Measurements from ENCODE around the gene TANGO2. TPM values are rescaled to one million over a fixed set of nuclear protein-coding genes. Genes with fewer than 3 reads are reported as not detected.
A peak's percentile ranks its signal among the peaks of the same experiment; 100 is the strongest.

Gene TANGO2
- total RNA-seq, 1 donor, result 43.8 TPM

- DNase-seq (ENCODE audit: insufficient read length, low spot score, missing footprints), result no peak
- Histone ChIP-seq H3K4me3 (ENCODE audit: insufficient read depth, low read length) (no peak overlapping the region), H2AFZ (ENCODE audit: low read length) (no peak overlapping the region), H3K4me1 (ENCODE audit: insufficient read depth, low read length) (no peaks in the 10 kb centered on the region), H3K27me3 (ENCODE audit: insufficient read depth, low read length) (no peaks in the 10 kb centered on the region), H4K20me1 (ENCODE audit: insufficient read depth, low read length) (no peaks in the 10 kb centered on the region), H3K4me2 (ENCODE audit: insufficient read depth, low read length) (no peak overlapping the region), H3K79me2 (ENCODE audit: insufficient read depth, low read length) (no peaks in the 10 kb centered on the region), H3K9me3 (ENCODE audit: low read depth, low read length) (no peaks in the 10 kb centered on the region), H3K36me3 (ENCODE audit: insufficient read depth, low read length) (peaks cover 4% of the 10 kb centered on the region), H3K27ac (ENCODE audit: low read depth, low read length) (no peak overlapping the region)
- no peak for TF ChIP-seq CTCF (IDR thresholded peaks at IDR 0.05; ENCODE audit: extremely low read depth, low read depth, low read length)
These were observed 47.7 kb downstream of the TANGO2 start for GRCh38 chr22:20068640-20069039.

GRCh38 chr22:20069331-20070042, 48.6 kb downstream of the TANGO2 start:
- no peak overlapping the region for H3K27ac ChIP-seq (ENCODE audit: low read depth, low read length)
- H3K4me3 ChIP-seq (ENCODE audit: insufficient read depth, low read length), result no peak overlapping the region
- no peak for TF ChIP-seq CTCF (IDR thresholded peaks at IDR 0.05; ENCODE audit: extremely low read depth, low read depth, low read length)
- H2AFZ ChIP-seq (ENCODE audit: low read length), result no peak overlapping the region
- H4K20me1 ChIP-seq (ENCODE audit: insufficient read depth, low read length), result no peaks in the 10 kb centered on the region
- no peaks in the 10 kb centered on the region for H3K36me3 ChIP-seq (ENCODE audit: insufficient read depth, low read length)
- H3K79me2 ChIP-seq (ENCODE audit: insufficient read depth, low read length), result no peaks in the 10 kb centered on the region
- H3K4me2 ChIP-seq (ENCODE audit: insufficient read depth, low read length), result no peak overlapping the region
- H3K27me3 ChIP-seq (ENCODE audit: insufficient read depth, low read length), result no peaks in the 10 kb centered on the region
- no peak for DNase-seq (ENCODE audit: insufficient read length, low spot score, missing footprints)
- no peaks in the 10 kb centered on the region for H3K4me1 ChIP-seq (ENCODE audit: insufficient read depth, low read length)
- no peaks in the 10 kb centered on the region for H3K9me3 ChIP-seq (ENCODE audit: low read depth, low read length)

GRCh38 chr22:20071524-20071972, 50.6 kb downstream of the TANGO2 start:
- Histone ChIP-seq H4K20me1 (ENCODE audit: insufficient read depth, low read length) (no peaks in the 10 kb centered on the region), H3K27me3 (ENCODE audit: insufficient read depth, low read length) (no peaks in the 10 kb centered on the region), H3K9me3 (ENCODE audit: low read depth, low read length) (no peaks in the 10 kb centered on the region), H3K4me1 (ENCODE audit: insufficient read depth, low read length) (no peaks in the 10 kb centered on the region), H3K79me2 (ENCODE audit: insufficient read depth, low read length) (no peaks in the 10 kb centered on the region), H3K36me3 (ENCODE audit: insufficient read depth, low read length) (no peaks in the 10 kb centered on the region), H3K4me2 (ENCODE audit: insufficient read depth, low read length) (no peak overlapping the region), H2AFZ (ENCODE audit: low read length) (no peak overlapping the region), H3K4me3 (ENCODE audit: insufficient read depth, low read length) (no peak overlapping the region), H3K27ac (ENCODE audit: low read depth, low read length) (no peak overlapping the region)
- no peak for DNase-seq (ENCODE audit: insufficient read length, low spot score, missing footprints)
- TF ChIP-seq CTCF (IDR thresholded peaks at IDR 0.05; ENCODE audit: extremely low read depth, low read depth, low read length), result no peak

- Histone ChIP-seq H3K4me2 (ENCODE audit: insufficient read depth, low read length) (no peak overlapping the region), H3K27me3 (ENCODE audit: insufficient read depth, low read length) (no peaks in the 10 kb centered on the region), H3K4me3 (ENCODE audit: insufficient read depth, low read length) (no peak overlapping the region), H4K20me1 (ENCODE audit: insufficient read depth, low read length) (peaks cover 9% of the 10 kb centered on the region), H3K27ac (ENCODE audit: low read depth, low read length) (no peak overlapping the region), H3K9me3 (ENCODE audit: low read depth, low read length) (no peaks in the 10 kb centered on the region), H3K79me2 (ENCODE audit: insufficient read depth, low read length) (peaks cover 13% of the 10 kb centered on the region), H2AFZ (ENCODE audit: low read length) (no peak overlapping the region), H3K36me3 (ENCODE audit: insufficient read depth, low read length) (no peaks in the 10 kb centered on the region), H3K4me1 (ENCODE audit: insufficient read depth, low read length) (peaks cover 12% of the 10 kb centered on the region)
- no peak for TF ChIP-seq CTCF (IDR thresholded peaks at IDR 0.05; ENCODE audit: extremely low read depth, low read depth, low read length)
- DNase-seq (ENCODE audit: insufficient read length, low spot score, missing footprints), result peak; percentile 58
These were observed 55.8 kb downstream of the TANGO2 start for GRCh38 chr22:20076627-20077172.

All from osteoblast (primary cell).